ENCODE results near the gene KLHL25. TPM values are rescaled to one million over a fixed set of nuclear protein-coding genes. Genes with fewer than 3 reads are reported as not detected.

The KLHL25 gene
- polyA plus RNA-seq, 1 donor from 2014 or later, result 38.9 TPM

DNA sequence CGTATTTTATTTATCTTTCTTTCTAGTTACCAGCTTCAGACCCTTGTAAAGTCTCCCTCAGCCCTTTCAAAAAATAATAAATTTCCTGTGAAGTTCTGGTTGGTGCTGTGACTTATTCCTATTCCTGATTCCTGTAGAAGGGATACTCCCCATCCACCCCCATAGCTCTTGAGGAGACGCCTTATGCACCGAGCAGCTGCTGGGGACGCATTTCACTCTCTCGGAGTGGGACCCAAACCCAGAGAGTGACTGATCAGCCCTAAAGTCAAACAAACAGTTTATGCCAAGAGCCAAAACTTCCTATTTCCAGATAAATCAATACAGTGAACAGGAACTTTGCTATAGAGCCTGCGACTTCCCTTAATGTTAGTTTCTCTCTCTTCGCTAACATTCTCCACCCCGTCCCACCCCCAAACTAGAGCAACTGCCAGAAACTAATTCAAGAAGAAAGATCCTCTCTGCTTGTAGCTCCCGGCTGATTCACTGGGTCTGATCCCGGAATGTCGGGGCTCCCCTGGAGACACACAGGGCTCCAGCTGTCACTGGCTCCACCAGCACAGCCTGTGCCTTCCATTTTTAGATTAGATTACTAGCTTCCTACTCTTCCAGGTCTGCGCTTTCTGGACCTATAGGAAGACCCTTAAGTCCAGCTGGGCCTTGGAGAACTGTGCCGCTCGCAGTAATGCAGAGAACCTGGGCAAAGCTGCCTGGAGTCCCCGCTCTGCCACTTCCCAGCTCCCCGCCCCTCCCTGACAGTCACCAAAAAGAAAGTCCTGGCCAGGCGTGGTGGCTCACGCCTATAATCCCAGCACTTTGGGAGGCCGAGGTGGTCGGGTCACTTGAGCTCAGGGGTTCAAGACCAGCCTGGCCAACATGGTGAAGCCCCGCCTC, 45.2 kb downstream of the KLHL25 start:
- H3K36me3 ChIP-seq (ENCODE audit: insufficient read depth, low read length), result no peaks in the 10 kb centered on the region
- no peaks in the 10 kb centered on the region for H3F3A ChIP-seq (ENCODE audit: insufficient read depth, low read length, poor library complexity, severe bottlenecking)
- H3K9me3 ChIP-seq (ENCODE audit: low read length), result no peaks in the 10 kb centered on the region
- TF ChIP-seq EZH2 (IDR thresholded peaks at IDR 0.05; ENCODE audit: borderline replicate concordance, insufficient read depth, low read length, poor library complexity, severe bottlenecking) (no peak), SMC3 (conservative IDR thresholded peaks at IDR 0.05; ENCODE audit: poor library complexity) (no peak), TAF1 (IDR thresholded peaks at IDR 0.05; ENCODE audit: low read depth) (no peak), MXI1 (conservative IDR thresholded peaks at IDR 0.05; ENCODE audit: poor library complexity, severe bottlenecking) (no peak), RAD21 (conservative IDR thresholded peaks at IDR 0.05) (no peak), POLR2AphosphoS5 (IDR thresholded peaks at IDR 0.05) (no peak), EP300 (conservative IDR thresholded peaks at IDR 0.05; ENCODE audit: poor library complexity, severe bottlenecking) (no peak)
- TF ChIP-seq, protein P1, sequence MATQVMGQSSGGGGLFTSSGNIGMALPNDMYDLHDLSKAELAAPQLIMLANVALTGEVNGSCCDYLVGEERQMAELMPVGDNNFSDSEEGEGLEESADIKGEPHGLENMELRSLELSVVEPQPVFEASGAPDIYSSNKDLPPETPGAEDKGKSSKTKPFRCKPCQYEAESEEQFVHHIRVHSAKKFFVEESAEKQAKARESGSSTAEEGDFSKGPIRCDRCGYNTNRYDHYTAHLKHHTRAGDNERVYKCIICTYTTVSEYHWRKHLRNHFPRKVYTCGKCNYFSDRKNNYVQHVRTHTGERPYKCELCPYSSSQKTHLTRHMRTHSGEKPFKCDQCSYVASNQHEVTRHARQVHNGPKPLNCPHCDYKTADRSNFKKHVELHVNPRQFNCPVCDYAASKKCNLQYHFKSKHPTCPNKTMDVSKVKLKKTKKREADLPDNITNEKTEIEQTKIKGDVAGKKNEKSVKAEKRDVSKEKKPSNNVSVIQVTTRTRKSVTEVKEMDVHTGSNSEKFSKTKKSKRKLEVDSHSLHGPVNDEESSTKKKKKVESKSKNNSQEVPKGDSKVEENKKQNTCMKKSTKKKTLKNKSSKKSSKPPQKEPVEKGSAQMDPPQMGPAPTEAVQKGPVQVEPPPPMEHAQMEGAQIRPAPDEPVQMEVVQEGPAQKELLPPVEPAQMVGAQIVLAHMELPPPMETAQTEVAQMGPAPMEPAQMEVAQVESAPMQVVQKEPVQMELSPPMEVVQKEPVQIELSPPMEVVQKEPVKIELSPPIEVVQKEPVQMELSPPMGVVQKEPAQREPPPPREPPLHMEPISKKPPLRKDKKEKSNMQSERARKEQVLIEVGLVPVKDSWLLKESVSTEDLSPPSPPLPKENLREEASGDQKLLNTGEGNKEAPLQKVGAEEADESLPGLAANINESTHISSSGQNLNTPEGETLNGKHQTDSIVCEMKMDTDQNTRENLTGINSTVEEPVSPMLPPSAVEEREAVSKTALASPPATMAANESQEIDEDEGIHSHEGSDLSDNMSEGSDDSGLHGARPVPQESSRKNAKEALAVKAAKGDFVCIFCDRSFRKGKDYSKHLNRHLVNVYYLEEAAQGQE (IDR thresholded peaks at IDR 0.05; ENCODE audit: borderline replicate concordance), result no peak
- TF ChIP-seq, protein P2, sequence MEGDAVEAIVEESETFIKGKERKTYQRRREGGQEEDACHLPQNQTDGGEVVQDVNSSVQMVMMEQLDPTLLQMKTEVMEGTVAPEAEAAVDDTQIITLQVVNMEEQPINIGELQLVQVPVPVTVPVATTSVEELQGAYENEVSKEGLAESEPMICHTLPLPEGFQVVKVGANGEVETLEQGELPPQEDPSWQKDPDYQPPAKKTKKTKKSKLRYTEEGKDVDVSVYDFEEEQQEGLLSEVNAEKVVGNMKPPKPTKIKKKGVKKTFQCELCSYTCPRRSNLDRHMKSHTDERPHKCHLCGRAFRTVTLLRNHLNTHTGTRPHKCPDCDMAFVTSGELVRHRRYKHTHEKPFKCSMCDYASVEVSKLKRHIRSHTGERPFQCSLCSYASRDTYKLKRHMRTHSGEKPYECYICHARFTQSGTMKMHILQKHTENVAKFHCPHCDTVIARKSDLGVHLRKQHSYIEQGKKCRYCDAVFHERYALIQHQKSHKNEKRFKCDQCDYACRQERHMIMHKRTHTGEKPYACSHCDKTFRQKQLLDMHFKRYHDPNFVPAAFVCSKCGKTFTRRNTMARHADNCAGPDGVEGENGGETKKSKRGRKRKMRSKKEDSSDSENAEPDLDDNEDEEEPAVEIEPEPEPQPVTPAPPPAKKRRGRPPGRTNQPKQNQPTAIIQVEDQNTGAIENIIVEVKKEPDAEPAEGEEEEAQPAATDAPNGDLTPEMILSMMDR (IDR thresholded peaks at IDR 0.05; ENCODE audit: poor library complexity, severe bottlenecking), result no peak
- no peaks in the 10 kb centered on the region for H4K20me1 ChIP-seq (ENCODE audit: insufficient read depth)
- H3K27ac ChIP-seq (ENCODE audit: low read length), result no peak overlapping the region
- no peaks in the 10 kb centered on the region for H3K9me2 ChIP-seq (ENCODE audit: insufficient read depth, low read length)
- no peak overlapping the region for H2AFZ ChIP-seq (ENCODE audit: low read depth, low read length)
- H3K27me3 ChIP-seq (ENCODE audit: insufficient read depth, low read depth, low read length), result no peaks in the 10 kb centered on the region
- no peaks in the 10 kb centered on the region for H3K79me2 ChIP-seq (replicated peaks; ENCODE audit: insufficient read depth, low read length)
- H3K9ac ChIP-seq (ENCODE audit: low read length), result no peak overlapping the region
- no peak overlapping the region for H3K4me2 ChIP-seq (ENCODE audit: low read length)
- no peak overlapping the region for H3K4me3 ChIP-seq (ENCODE audit: low read length)

DNA sequence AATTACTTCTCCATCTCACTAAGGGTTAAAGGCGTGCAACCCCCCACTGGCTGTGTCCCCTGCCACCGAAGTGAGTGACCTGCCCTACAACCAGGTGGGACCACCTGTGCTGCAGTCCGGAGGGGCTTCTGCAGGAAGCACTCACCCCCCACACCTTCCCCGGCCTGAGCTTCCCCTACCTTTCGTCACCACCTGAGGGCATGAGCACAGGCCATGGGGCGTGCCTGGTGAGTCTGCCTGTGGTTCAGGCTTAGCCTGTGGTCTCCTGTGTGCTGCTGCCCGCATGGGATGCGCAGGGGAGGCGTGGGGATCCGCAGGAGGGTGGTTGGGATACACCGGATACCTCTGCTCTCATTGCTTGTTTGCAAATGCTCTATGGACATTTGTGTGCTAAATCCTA, 46.0 kb downstream of the KLHL25 start:
- no peak overlapping the region for H3K9ac ChIP-seq (ENCODE audit: low read length)
- H3K4me3 ChIP-seq (ENCODE audit: low read length), result no peak overlapping the region

More for the DNA sequence above, 46.0 kb downstream of the KLHL25 start:
- H3K4me2 ChIP-seq (ENCODE audit: low read length), result no peak overlapping the region
- no peaks in the 10 kb centered on the region for H3K27me3 ChIP-seq (ENCODE audit: insufficient read depth, low read depth, low read length)
- H3K27ac ChIP-seq (ENCODE audit: low read length), result no peak overlapping the region
- no peaks in the 10 kb centered on the region for H4K20me1 ChIP-seq (ENCODE audit: insufficient read depth)
- TF ChIP-seq POLR2AphosphoS5 (IDR thresholded peaks at IDR 0.05) (peak; percentile 9), TAF1 (IDR thresholded peaks at IDR 0.05; ENCODE audit: low read depth) (no peak)
- no peaks in the 10 kb centered on the region for H3K79me2 ChIP-seq (replicated peaks; ENCODE audit: insufficient read depth, low read length)
- H2AFZ ChIP-seq (ENCODE audit: low read depth, low read length), result no peak overlapping the region
- no peaks in the 10 kb centered on the region for H3K36me3 ChIP-seq (ENCODE audit: insufficient read depth, low read length)
- H3K9me3 ChIP-seq (ENCODE audit: low read length), result no peaks in the 10 kb centered on the region
- no peaks in the 10 kb centered on the region for H3F3A ChIP-seq (ENCODE audit: insufficient read depth, low read length, poor library complexity, severe bottlenecking)
- no peaks in the 10 kb centered on the region for H3K9me2 ChIP-seq (ENCODE audit: insufficient read depth, low read length)

Measured in neural cell (in vitro differentiated cells).